ENCODE results near the gene SUPT16H. TPM values are rescaled to one million over a fixed set of nuclear protein-coding genes. Genes with fewer than 3 reads are reported as not detected.

SUPT16H gene
- total RNA-seq, 1 experiment from 2014 or later, result 98.3 TPM

GRCh38 chr14:21406213-21406612 lies 22.4 kb upstream of the SUPT16H start:
- intact Hi-C loops (cut with micrococcal nuclease), result loop anchor here (10.0 kb wide), 1 partner anchor 149 kb away; no protein-coding TSS in a partner anchor
- BruUV-seq (replicated peaks), result no TSS peak
- Mint-ChIP-seq H3K36me3 (ENCODE audit: insufficient read depth, unreplicated experiment) (peaks cover 100% of the 10 kb centered on the region), H3K27ac (ENCODE audit: low read depth, unreplicated experiment) (peak overlapping the region; percentile 42), H3K4me3 (ENCODE audit: unreplicated experiment) (no peak overlapping the region), H3K27me3 (ENCODE audit: insufficient read depth, unreplicated experiment) (no peaks in the 10 kb centered on the region), H3K4me1 (ENCODE audit: insufficient read depth, unreplicated experiment) (peaks cover 12% of the 10 kb centered on the region), H3K9me3 (ENCODE audit: unreplicated experiment) (no peaks in the 10 kb centered on the region)
- ChIA-PET CTCF (interaction anchor here (0.5 kb wide), 1 partner anchor 67 kb away, joined by 5 read pairs; no protein-coding TSS in a partner anchor), POLR2A (interaction anchor here (0.6 to 1.8 kb wide), 4 partner anchors 9 to 302 kb away, joined by 3 to 6 read pairs (median 4); no protein-coding TSS in a partner anchor)
- no peak for DNase-seq (ENCODE audit: unreplicated experiment)
- TF ChIP-seq, protein P1, sequence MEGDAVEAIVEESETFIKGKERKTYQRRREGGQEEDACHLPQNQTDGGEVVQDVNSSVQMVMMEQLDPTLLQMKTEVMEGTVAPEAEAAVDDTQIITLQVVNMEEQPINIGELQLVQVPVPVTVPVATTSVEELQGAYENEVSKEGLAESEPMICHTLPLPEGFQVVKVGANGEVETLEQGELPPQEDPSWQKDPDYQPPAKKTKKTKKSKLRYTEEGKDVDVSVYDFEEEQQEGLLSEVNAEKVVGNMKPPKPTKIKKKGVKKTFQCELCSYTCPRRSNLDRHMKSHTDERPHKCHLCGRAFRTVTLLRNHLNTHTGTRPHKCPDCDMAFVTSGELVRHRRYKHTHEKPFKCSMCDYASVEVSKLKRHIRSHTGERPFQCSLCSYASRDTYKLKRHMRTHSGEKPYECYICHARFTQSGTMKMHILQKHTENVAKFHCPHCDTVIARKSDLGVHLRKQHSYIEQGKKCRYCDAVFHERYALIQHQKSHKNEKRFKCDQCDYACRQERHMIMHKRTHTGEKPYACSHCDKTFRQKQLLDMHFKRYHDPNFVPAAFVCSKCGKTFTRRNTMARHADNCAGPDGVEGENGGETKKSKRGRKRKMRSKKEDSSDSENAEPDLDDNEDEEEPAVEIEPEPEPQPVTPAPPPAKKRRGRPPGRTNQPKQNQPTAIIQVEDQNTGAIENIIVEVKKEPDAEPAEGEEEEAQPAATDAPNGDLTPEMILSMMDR (IDR thresholded peaks at IDR 0.05; ENCODE audit: unreplicated experiment), result no peak

GRCh38 chr14:21405097-21405496 lies 21.3 kb upstream of the SUPT16H start:
- no TSS peak for BruUV-seq (replicated peaks)
- no peak overlapping the region for H3K27ac Mint-ChIP-seq (ENCODE audit: low read depth, unreplicated experiment)
- TF ChIP-seq, protein P1 (IDR thresholded peaks at IDR 0.05; ENCODE audit: unreplicated experiment), result no peak
- peaks cover 12% of the 10 kb centered on the region for H3K4me1 Mint-ChIP-seq (ENCODE audit: insufficient read depth, unreplicated experiment)
- CTCF ChIA-PET, result interaction anchor here (0.9 kb wide), 1 partner anchor 14 kb away, joined by 3 read pairs; no protein-coding TSS in a partner anchor
- DNase-seq (ENCODE audit: unreplicated experiment), result no peak
- POLR2A ChIA-PET, result interaction anchor here (1.4 kb wide), 1 partner anchor 22 kb away, joined by 6 read pairs; no protein-coding TSS in a partner anchor
- no peak overlapping the region for H3K4me3 Mint-ChIP-seq (ENCODE audit: unreplicated experiment)
- H3K27me3 Mint-ChIP-seq (ENCODE audit: insufficient read depth, unreplicated experiment), result no peaks in the 10 kb centered on the region
- intact Hi-C loops (cut with micrococcal nuclease), result loop anchor here (10.0 kb wide), 1 partner anchor 150 kb away; no protein-coding TSS in a partner anchor
- peaks cover 100% of the 10 kb centered on the region for H3K36me3 Mint-ChIP-seq (ENCODE audit: insufficient read depth, unreplicated experiment)
- no peaks in the 10 kb centered on the region for H3K9me3 Mint-ChIP-seq (ENCODE audit: unreplicated experiment)

- TF ChIP-seq, protein P1 (IDR thresholded peaks at IDR 0.05; ENCODE audit: unreplicated experiment), result no peak
- no peak overlapping the region for H3K27ac Mint-ChIP-seq (ENCODE audit: low read depth, unreplicated experiment)
- no peak for DNase-seq (ENCODE audit: unreplicated experiment)
- intact Hi-C loops (cut with micrococcal nuclease), result no loop called here
- CTCF ChIA-PET, result no interaction called here
- no peaks in the 10 kb centered on the region for H3K4me1 Mint-ChIP-seq (ENCODE audit: insufficient read depth, unreplicated experiment)
- no TSS peak for BruUV-seq (replicated peaks)
- POLR2A ChIA-PET, result no interaction called here
- peaks cover 87% of the 10 kb centered on the region for H3K36me3 Mint-ChIP-seq (ENCODE audit: insufficient read depth, unreplicated experiment)
- H3K27me3 Mint-ChIP-seq (ENCODE audit: insufficient read depth, unreplicated experiment), result no peaks in the 10 kb centered on the region
- no peak overlapping the region for H3K4me3 Mint-ChIP-seq (ENCODE audit: unreplicated experiment)
- no peaks in the 10 kb centered on the region for H3K9me3 Mint-ChIP-seq (ENCODE audit: unreplicated experiment)
These were observed 15.6 kb upstream of the SUPT16H start for GRCh38 chr14:21399311-21399870.

- Mint-ChIP-seq H3K27me3 (ENCODE audit: insufficient read depth, unreplicated experiment) (no peaks in the 10 kb centered on the region), H3K27ac (ENCODE audit: low read depth, unreplicated experiment) (no peak overlapping the region), H3K4me1 (ENCODE audit: insufficient read depth, unreplicated experiment) (no peaks in the 10 kb centered on the region), H3K4me3 (ENCODE audit: unreplicated experiment) (no peak overlapping the region), H3K9me3 (ENCODE audit: unreplicated experiment) (no peaks in the 10 kb centered on the region), H3K36me3 (ENCODE audit: insufficient read depth, unreplicated experiment) (peaks cover 87% of the 10 kb centered on the region)
- ChIA-PET POLR2A (no interaction called here), CTCF (no interaction called here)
- no TSS peak for BruUV-seq (replicated peaks)
- DNase-seq (ENCODE audit: unreplicated experiment), result no peak
- TF ChIP-seq, protein P1 (IDR thresholded peaks at IDR 0.05; ENCODE audit: unreplicated experiment), result no peak
- intact Hi-C loops (cut with micrococcal nuclease), result no loop called here
These were observed 15.1 kb upstream of the SUPT16H start for GRCh38 chr14:21398901-21399300.
